B cell (primary cell): Measurements from ENCODE around the gene KRTAP10-8. TPM values are rescaled to one million over a fixed set of nuclear protein-coding genes. Genes with fewer than 3 reads are reported as not detected.

Source experiments
- ATAC-seq: fragments of 200-7000 bp; cut with Tn5 transposase; one replicate; pipeline ENCODE4 v1.10.0; 2021; ENCODE audit warnings: low read depth, mild to moderate bottlenecking, moderate number of reproducible peaks, moderate library complexity
- CTCF ChIA-PET: fragments of 350-600 bp; sonication (Branson Sonifier 250); formaldehyde crosslinking; loops from one replicate; lab custom pipeline; 2021; ENCODE audit warnings: antibody characterized with exemption, inconsistent platforms; lab: Charles Lee
- POLR2A ChIA-PET: fragments of 350-600 bp; sonication (Branson Sonifier 250); formaldehyde crosslinking; loops from one replicate; lab custom pipeline; 2021; ENCODE audit warnings: antibody characterized with exemption; lab: Charles Lee
- DNase-seq: peaks from one replicate; pipeline ENCODE4 v3.0.0; 2013
- H2AFZ ChIP-seq: 2 replicates; pipeline ENCODE4 v1.6.1; 2012; ENCODE audit warnings: mild to moderate bottlenecking, low read depth, low read length; ENCODE audit not compliant: insufficient read depth, poor library complexity, severe bottlenecking
- H3K27ac ChIP-seq, 2 donors: 1 replicate in 1 of 2; 2 replicates in 1 of 2; pipeline ENCODE4 v1.5.1; 2012 to 2013; ENCODE audit warnings: low read length in 2 of 2, mild to moderate bottlenecking in 2 of 2, moderate library complexity in 1 of 2
- H3K27me3 ChIP-seq, 4 experiments: fragments of 200-600 bp in 1 of 4; sonication (generic) in 1 of 4; replicated peaks in 1 of 4; 1 replicate in 2 of 4; 2 replicates in 2 of 4; pipeline versions ENCODE4 v1.6.1 to v1.7.0; 2013 to 2016; ENCODE audit warnings: low read length in 3 of 4, mild to moderate bottlenecking in 2 of 4, mixed read lengths in 1 of 4, moderate library complexity in 1 of 4; ENCODE audit not compliant: insufficient read depth in 4 of 4, control insufficient read depth in 3 of 4; ENCODE audit errors: control extremely low read depth in 1 of 4
- H3K36me3 ChIP-seq, 2 experiments: replicated peaks in 1 of 2; 1 replicate in 1 of 2; 2 replicates in 1 of 2; pipeline versions ENCODE4 v1.6.1 to v1.7.1; 2013; ENCODE audit warnings: low read length in 1 of 2; ENCODE audit not compliant: insufficient read depth in 2 of 2, control insufficient read depth in 1 of 2; ENCODE audit errors: control extremely low read depth in 1 of 2, extremely low read depth in 1 of 2
- H3K4me1 ChIP-seq, 2 donors: fragments of 200-600 bp in 1 of 2; sonication (generic) in 1 of 2; 1 replicate in 1 of 2; 2 replicates in 1 of 2; pipeline versions ENCODE4 v1.5.1 to v1.6.1; 2013 to 2017; ENCODE audit warnings: low read length in 2 of 2; ENCODE audit not compliant: control insufficient read depth in 2 of 2, insufficient read depth in 2 of 2
- H3K4me2 ChIP-seq: replicated peaks from 2 replicates; pipeline ENCODE3; 2012; ENCODE audit warnings: mild to moderate bottlenecking, low read depth, low read length; ENCODE audit not compliant: poor library complexity, severe bottlenecking
- H3K4me3 ChIP-seq, 5 experiments: fragments of 200-600 bp in 1 of 5; sonication (generic) in 1 of 5; 1 replicate in 3 of 5; 2 replicates in 2 of 5; pipeline versions ENCODE4 v1.5.1 to v1.7.0; 2011 to 2016; ENCODE audit warnings: low read length in 4 of 5, mild to moderate bottlenecking in 4 of 5, low read depth in 2 of 5, control low read depth in 1 of 5, moderate library complexity in 1 of 5; ENCODE audit not compliant: insufficient read depth in 1 of 5; ENCODE audit errors: control extremely low read depth in 1 of 5, extremely low read depth in 1 of 5
- H3K79me2 ChIP-seq: fragments of 200-600 bp; sonication (generic); one replicate; pipeline ENCODE4 v1.6.0; 2016; ENCODE audit warnings: low read length; ENCODE audit not compliant: control insufficient read depth, insufficient read depth
- H3K9ac ChIP-seq: fragments of 200-600 bp; sonication (generic); 2 replicates; pipeline ENCODE4 v1.6.1; 2017; ENCODE audit warnings: mild to moderate bottlenecking, low read length, moderate library complexity
- H3K9me3 ChIP-seq, 3 donors: one replicate each; pipeline versions ENCODE4 v1.6.1 to v1.7.1; 2013; ENCODE audit warnings: low read length in 2 of 3; ENCODE audit not compliant: control insufficient read depth in 2 of 3, insufficient read depth in 1 of 3; ENCODE audit errors: control extremely low read depth in 1 of 3
- H4K20me1 ChIP-seq: 2 replicates; pipeline ENCODE4 v1.6.0; 2012; ENCODE audit warnings: mild to moderate bottlenecking, low read length; ENCODE audit not compliant: insufficient read depth, control insufficient read depth, poor library complexity, severe bottlenecking
- H3K27ac Mint-ChIP-seq: one replicate; pipeline ENCODE4 v1.8.0; 2021; ENCODE audit warnings: mixed read lengths
- H3K27me3 Mint-ChIP-seq: one replicate; pipeline ENCODE4 v1.8.0; 2021; ENCODE audit warnings: mixed read lengths
- H3K4me1 Mint-ChIP-seq: one replicate; pipeline ENCODE4 v1.8.0; 2021; ENCODE audit warnings: mixed read lengths
- H3K4me3 Mint-ChIP-seq: one replicate; pipeline ENCODE4 v1.8.0; 2021; ENCODE audit warnings: mixed read lengths
- H3K9me3 Mint-ChIP-seq: one replicate; pipeline ENCODE4 v1.8.0; 2022; ENCODE audit warnings: mixed read lengths; ENCODE audit not compliant: insufficient read depth
- EZH2 ChIP-seq: IDR thresholded peaks from 2 replicates; pipeline ENCODE4 v1.6.1; 2012; ENCODE audit warnings: borderline replicate concordance, low read depth, mild to moderate bottlenecking, moderate library complexity, low read length; ENCODE audit not compliant: insufficient read depth, poor library complexity, severe bottlenecking
- WGBS: methylation state at CpG from one replicate; pipeline ENCODE4 v1.1.5; 2013; ENCODE audit warnings: missing lambda C conversion rate; ENCODE audit not compliant: insufficient coverage; 5-methylcytosine and 5-hydroxymethylcytosine counted together
- intact Hi-C: fragments of 100-400 bp; cut with micrococcal nuclease; formaldehyde crosslinking; loops from one replicate; pipeline ENCODE4 v1.10.0; 2022
- polyA plus RNA-seq: library from polyadenylated mRNA; depleted of rRNA; stranded (reverse); fragments of >200 nt; gene quantifications from 2 replicates; pipeline ENCODE4 v1.2.3, GENCODE V29; 2012
- total RNA-seq, 2 donors: library from RNA; stranded (reverse); fragments of 120-200 nt in 1 of 2; gene quantifications; 1 replicate in 1 of 2; 2 replicates in 1 of 2; pipeline versions ENCODE4 v1.2.3 to v1.2.4, GENCODE V29; 2013 to 2022
- TF ChIP-seq, protein P1 (sequence below): fragments of 200-600 bp; IDR thresholded peaks from one replicate; pipeline ENCODE4 v1.8.0; 2022; ENCODE audit warnings: antibody characterized with exemption, mild to moderate bottlenecking

The KRTAP10-8 gene
- total and polyA plus RNA-seq, 2 donors (not counting 1 experiment from before 2014, with no cell fraction given) = not detected

DNA sequence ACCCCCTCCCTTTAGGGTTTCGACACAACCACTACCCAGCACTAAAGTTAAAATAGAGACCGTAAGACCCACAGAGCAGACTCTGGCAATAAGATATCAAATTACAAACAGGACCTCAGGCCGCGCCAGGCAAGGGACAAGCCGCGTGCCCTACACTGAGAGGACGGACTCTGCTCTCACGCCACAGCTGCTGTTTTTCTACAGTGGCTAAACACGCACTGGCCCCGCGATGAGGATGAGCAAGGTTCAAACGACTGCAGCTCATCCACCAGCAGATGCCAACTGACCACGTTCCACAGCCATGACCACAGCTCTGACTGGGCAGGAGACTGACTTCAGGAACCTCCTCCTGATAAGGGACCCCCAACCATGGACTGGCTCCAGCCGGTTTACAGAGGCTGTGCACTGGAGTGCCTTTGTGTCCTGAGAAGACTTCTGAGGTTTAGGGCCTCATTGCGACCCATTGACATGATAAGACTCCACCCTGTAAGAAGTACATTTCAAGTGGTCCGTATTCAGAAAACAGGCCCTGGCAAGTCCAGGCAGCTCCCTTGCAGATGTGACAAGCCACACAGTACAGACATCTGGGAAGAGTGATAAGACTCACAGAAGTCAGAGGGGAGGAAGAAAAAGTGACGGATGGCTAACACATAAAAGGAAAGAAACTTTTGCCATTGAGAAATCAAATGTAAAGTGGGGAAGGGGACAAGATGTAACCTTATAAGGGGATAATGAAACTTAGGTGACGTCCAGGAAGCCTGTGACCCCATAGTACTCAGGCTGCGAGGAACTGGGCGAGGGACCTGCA, 18.1 kb upstream of the KRTAP10-8 start:
- ChIA-PET POLR2A (no interaction called here), CTCF (no interaction called here)
- no peak overlapping the region for H3K4me3 ChIP-seq
- Mint-ChIP-seq H3K27me3 (peaks cover 24% of the 10 kb centered on the region), H3K27ac (no peak overlapping the region), H3K4me3 (no peak overlapping the region), H3K9me3 (peaks cover 6% of the 10 kb centered on the region), H3K4me1 (no peaks in the 10 kb centered on the region)
- 78% methylated on average over 20 of the region's 20 CpGs for WGBS
- no peak overlapping the region for H2AFZ ChIP-seq
- intact Hi-C loops = no loop called here
- H3K9ac ChIP-seq = no peak overlapping the region
- no peak overlapping the region for H3K4me2 ChIP-seq
- H3K9me3 ChIP-seq = peaks cover 0 to 2% (median 0%) of the 10 kb centered on the region in 3 donors
- no peak overlapping the region for H3K27ac ChIP-seq
- no peak for TF ChIP-seq EZH2
- TF ChIP-seq, protein P1, sequence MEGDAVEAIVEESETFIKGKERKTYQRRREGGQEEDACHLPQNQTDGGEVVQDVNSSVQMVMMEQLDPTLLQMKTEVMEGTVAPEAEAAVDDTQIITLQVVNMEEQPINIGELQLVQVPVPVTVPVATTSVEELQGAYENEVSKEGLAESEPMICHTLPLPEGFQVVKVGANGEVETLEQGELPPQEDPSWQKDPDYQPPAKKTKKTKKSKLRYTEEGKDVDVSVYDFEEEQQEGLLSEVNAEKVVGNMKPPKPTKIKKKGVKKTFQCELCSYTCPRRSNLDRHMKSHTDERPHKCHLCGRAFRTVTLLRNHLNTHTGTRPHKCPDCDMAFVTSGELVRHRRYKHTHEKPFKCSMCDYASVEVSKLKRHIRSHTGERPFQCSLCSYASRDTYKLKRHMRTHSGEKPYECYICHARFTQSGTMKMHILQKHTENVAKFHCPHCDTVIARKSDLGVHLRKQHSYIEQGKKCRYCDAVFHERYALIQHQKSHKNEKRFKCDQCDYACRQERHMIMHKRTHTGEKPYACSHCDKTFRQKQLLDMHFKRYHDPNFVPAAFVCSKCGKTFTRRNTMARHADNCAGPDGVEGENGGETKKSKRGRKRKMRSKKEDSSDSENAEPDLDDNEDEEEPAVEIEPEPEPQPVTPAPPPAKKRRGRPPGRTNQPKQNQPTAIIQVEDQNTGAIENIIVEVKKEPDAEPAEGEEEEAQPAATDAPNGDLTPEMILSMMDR = no peak
- H3K4me1 ChIP-seq = no peaks in the 10 kb centered on the region
- H3K79me2 ChIP-seq = no peaks in the 10 kb centered on the region
- ATAC-seq = no peak
- peaks cover 0 to 3% (median 0%) of the 10 kb centered on the region in 4 experiments for H3K27me3 ChIP-seq
- H4K20me1 ChIP-seq = no peaks in the 10 kb centered on the region
- no peaks in the 10 kb centered on the region for H3K36me3 ChIP-seq
- no peak for DNase-seq

DNA sequence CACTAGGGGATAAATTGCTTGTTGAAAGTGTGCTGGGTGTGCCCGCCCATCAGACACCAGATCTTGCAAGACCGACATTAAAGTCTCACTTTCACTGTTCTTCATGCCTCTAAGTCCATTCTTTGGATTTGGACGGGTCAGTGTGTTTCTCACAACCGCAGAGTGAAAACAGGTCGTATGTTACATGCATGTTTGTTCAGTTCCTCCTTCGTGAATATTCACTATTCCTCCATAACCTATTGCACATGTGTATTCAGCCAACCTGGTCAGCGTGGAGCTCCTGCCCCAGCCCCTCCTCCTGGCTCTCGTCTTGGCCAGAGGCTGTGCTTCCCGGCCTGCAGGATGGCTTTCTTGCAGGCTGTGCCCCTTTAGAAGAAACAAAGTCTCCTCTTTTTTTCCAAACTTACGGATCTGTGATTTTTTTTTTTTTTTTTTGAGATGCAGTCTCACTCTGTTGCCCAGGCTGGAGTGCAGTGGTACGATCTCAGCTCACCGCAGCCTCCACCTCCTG, 17.4 kb upstream of the KRTAP10-8 start:
- 84% methylated on average over 11 of the region's 12 CpGs for WGBS
- Histone ChIP-seq H4K20me1 (no peaks in the 10 kb centered on the region), H3K4me3 (no peak overlapping the region), H3K27ac (no peak overlapping the region), H3K9ac (no peak overlapping the region), H3K79me2 (no peaks in the 10 kb centered on the region), H3K4me1 (no peaks in the 10 kb centered on the region), H3K4me2 (no peak overlapping the region), H3K9me3 (peaks cover 0 to 6% (median 3%) of the 10 kb centered on the region in 3 donors), H2AFZ (no peak overlapping the region), H3K36me3 (no peaks in the 10 kb centered on the region), H3K27me3 (peaks cover 0 to 3% (median 0%) of the 10 kb centered on the region in 4 experiments)
- no peak overlapping the region for H3K4me3 Mint-ChIP-seq
- H3K9me3 Mint-ChIP-seq = peaks cover 4% of the 10 kb centered on the region
- TF ChIP-seq EZH2 = no peak
- TF ChIP-seq, protein P1 = no peak
- ChIA-PET CTCF (no interaction called here), POLR2A (no interaction called here)
- no peak overlapping the region for H3K27ac Mint-ChIP-seq
- peaks cover 20% of the 10 kb centered on the region for H3K27me3 Mint-ChIP-seq
- DNase-seq = no peak
- H3K4me1 Mint-ChIP-seq = no peaks in the 10 kb centered on the region
- ATAC-seq = no peak
- intact Hi-C loops = no loop called here
